Prostate gland (tissue), 2 donors: Measurements from ENCODE around the gene OPRD1.

Experiments used
- CTCF ChIP-seq, 4 experiments: fragments of 200-600 bp in 2 of 4; fragments of 450-650 bp in 2 of 4; sonication (generic) in 2 of 4; IDR thresholded peaks; 1 replicate in 3 of 4; 2 replicates in 1 of 4; pipeline ENCODE4 v1.5.1; 2016 to 2019; ENCODE audit warnings: antibody characterized with exemption in 4 of 4, mild to moderate bottlenecking in 2 of 4, moderate library complexity in 2 of 4
- POLR2AphosphoS5 ChIP-seq: sonication (generic); formaldehyde crosslinking; IDR thresholded peaks from one replicate; pipeline ENCODE4 v1.6.1; 2017; ENCODE audit warnings: antibody characterized with exemption

GRCh38 chr1:28902738-28903137 is 90.8 kb downstream of the OPRD1 start:
- TF ChIP-seq POLR2AphosphoS5, result no peak
- no peak for TF ChIP-seq CTCF (IDR thresholded peaks at IDR 0.05)
